SJCRH30 (cell line): Measurements from ENCODE around the gene SYCP2. TPM values are rescaled to one million over a fixed set of nuclear protein-coding genes. Genes with fewer than 3 reads are reported as not detected.

ENCODE experiments used
- DNase-seq, 2 experiments: peaks; one replicate each; pipeline ENCODE4 v3.0.0-alpha.2; 2015 to 2020
- H3K27ac ChIP-seq: fragments of 250-450 bp; sonication (Bioruptor Pico); 2 replicates; pipeline ENCODE4 v1.5.1; 2020; ENCODE audit warnings: mild to moderate bottlenecking, moderate library complexity
- H3K27me3 ChIP-seq: fragments of 250-450 bp; sonication (Bioruptor Pico); 2 replicates; pipeline ENCODE4 v1.5.1; 2020; ENCODE audit warnings: mild to moderate bottlenecking, moderate library complexity
- H3K36me3 ChIP-seq: fragments of 250-450 bp; sonication (Bioruptor Pico); 2 replicates; pipeline ENCODE4 v1.5.1; 2020; ENCODE audit warnings: mild to moderate bottlenecking, moderate library complexity
- H3K4me1 ChIP-seq: fragments of 250-450 bp; sonication (Bioruptor Pico); 2 replicates; pipeline ENCODE4 v1.5.1; 2020; ENCODE audit warnings: mild to moderate bottlenecking, moderate library complexity
- H3K4me3 ChIP-seq: fragments of 250-450 bp; sonication (Bioruptor Pico); 2 replicates; pipeline ENCODE4 v1.5.1; 2020; ENCODE audit warnings: mild to moderate bottlenecking, moderate library complexity
- H3K9me3 ChIP-seq: fragments of 250-450 bp; sonication (Bioruptor Pico); replicated peaks from 2 replicates; pipeline ENCODE4 v1.5.1; 2020; ENCODE audit warnings: mild to moderate bottlenecking, moderate library complexity
- total RNA-seq: library from RNA; depleted of rRNA; stranded (reverse); fragments of >200 nt; shearing (Covaris generic); gene quantifications from 2 replicates; pipeline ENCODE4 v1.2.3, GENCODE V29; 2014

SYCP2 gene
- total RNA-seq, 1 experiment from 2014 or later: 0.75 TPM

DNA sequence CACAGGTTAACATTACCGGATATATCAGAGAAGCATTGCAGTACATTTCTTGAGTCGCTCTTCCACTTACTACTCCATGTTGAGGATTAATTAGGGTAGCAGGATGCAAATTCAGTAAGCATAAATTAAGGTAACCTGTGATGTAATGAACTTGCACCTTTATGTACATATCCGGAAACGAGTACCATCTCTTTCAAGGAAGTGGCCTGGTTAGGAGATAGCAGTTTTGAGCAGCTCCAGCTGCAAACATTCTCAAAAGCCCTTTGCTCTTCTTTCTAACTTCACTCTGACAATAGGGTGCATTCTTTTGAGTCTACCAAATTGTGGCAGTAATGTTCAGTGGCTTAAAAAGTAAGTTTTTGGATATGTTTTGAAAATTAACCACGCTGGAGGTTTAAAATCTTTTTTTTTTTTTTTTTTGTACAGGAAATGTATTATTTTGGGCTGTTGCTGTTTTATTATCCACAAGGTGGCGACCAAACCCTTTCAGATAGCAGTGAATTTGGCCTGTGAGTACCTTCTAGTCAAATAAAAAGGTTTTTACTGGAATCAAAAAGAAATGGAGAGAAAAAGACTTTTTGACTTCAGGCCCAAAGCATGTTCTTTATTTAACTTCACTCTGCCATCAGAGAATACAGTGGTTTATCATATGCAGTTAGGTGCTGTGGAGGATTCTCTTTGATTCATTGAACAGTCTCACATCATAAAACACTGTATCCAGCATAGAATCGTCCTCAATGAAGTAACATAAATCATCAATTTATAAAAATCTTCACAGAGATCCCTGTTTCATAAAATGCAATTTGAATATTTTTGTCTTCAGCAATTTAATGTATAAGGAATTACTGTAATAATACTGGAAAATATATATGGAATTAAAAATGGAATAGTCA is 15.6 kb upstream of the SYCP2 start:
- Histone ChIP-seq H3K4me3 (no peak overlapping the region), H3K36me3 (peaks cover 2% of the 10 kb centered on the region), H3K4me1 (no peaks in the 10 kb centered on the region), H3K27ac (no peak overlapping the region), H3K27me3 (no peaks in the 10 kb centered on the region), H3K9me3 (no peaks in the 10 kb centered on the region)
- peak; percentile 58 to 86 for DNase-seq

DNA sequence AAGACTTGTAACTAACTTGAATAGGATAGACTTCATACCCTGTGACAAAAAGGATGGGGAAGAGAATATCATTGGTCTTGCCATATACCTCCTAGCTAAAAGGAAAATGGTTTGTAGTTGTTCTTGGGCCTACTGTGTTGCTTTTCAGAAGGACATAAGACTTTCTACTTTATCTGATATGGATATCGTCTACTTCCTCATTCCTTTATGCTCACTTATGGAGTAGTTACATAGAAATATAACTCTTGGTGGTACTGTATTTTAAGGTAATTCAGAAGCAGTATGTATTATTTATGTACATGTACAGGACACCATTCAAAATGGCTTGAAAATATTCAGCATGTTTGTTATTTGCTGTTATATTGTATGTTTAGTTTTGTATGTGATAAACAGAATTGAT is 14.8 kb upstream of the SYCP2 start:
- H3K9me3 ChIP-seq: no peaks in the 10 kb centered on the region
- no peaks in the 10 kb centered on the region for H3K4me1 ChIP-seq
- no peak overlapping the region for H3K27ac ChIP-seq
- H3K4me3 ChIP-seq: no peak overlapping the region
- H3K27me3 ChIP-seq: no peaks in the 10 kb centered on the region
- DNase-seq: no peak
- H3K36me3 ChIP-seq: peaks cover 10% of the 10 kb centered on the region

DNA sequence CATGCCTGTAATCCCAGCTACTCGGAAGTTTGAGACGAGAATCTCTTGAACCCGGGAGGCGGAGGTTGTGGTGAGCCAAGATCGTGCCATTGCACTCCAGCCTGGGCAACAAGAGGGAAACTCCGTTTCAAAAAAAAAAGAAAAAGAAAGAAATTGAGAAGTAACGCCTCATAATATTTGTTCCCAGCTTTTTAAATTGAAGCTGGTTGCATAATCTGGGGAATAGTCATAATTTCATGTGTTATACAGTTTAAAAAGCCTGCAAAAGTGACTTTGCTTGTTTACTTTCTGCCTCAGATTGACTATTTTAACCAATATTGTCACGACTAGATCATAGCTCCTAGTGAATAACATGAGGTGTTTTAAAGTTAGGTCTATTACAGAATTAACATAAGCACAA is 13.9 kb upstream of the SYCP2 start:
- no peak overlapping the region for H3K27ac ChIP-seq
- H3K9me3 ChIP-seq: no peaks in the 10 kb centered on the region
- H3K27me3 ChIP-seq: no peaks in the 10 kb centered on the region
- no peaks in the 10 kb centered on the region for H3K4me1 ChIP-seq
- DNase-seq: no peak
- no peak overlapping the region for H3K4me3 ChIP-seq
- H3K36me3 ChIP-seq: peaks cover 18% of the 10 kb centered on the region

- no peak for DNase-seq
- H3K4me3 ChIP-seq: no peak overlapping the region
- peaks cover 21% of the 10 kb centered on the region for H3K36me3 ChIP-seq
- H3K4me1 ChIP-seq: peaks cover 9% of the 10 kb centered on the region; the same call in 1 of the 2 replicates
- H3K9me3 ChIP-seq: no peaks in the 10 kb centered on the region
- no peak overlapping the region for H3K27ac ChIP-seq
- H3K27me3 ChIP-seq: no peaks in the 10 kb centered on the region
Measured at GRCh38 chr20:59945731-59946130, 12.3 kb upstream of the SYCP2 start.

- Histone ChIP-seq H3K27ac (no peak overlapping the region), H3K4me3 (no peak overlapping the region), H3K36me3 (peaks cover 21% of the 10 kb centered on the region), H3K9me3 (no peaks in the 10 kb centered on the region), H3K4me1 (peaks cover 9% of the 10 kb centered on the region; the same call in 1 of the 2 replicates), H3K27me3 (no peaks in the 10 kb centered on the region)
- no peak for DNase-seq
Measured at GRCh38 chr20:59945175-59945574, 11.7 kb upstream of the SYCP2 start.

GRCh38 chr20:59944726-59945125 is 11.3 kb upstream of the SYCP2 start:
- Histone ChIP-seq H3K27ac (no peak overlapping the region), H3K36me3 (peaks cover 21% of the 10 kb centered on the region), H3K4me3 (no peak overlapping the region), H3K4me1 (peaks cover 9% of the 10 kb centered on the region; the same call in 1 of the 2 replicates), H3K27me3 (no peaks in the 10 kb centered on the region), H3K9me3 (no peaks in the 10 kb centered on the region)
- no peak for DNase-seq

- H3K4me1 ChIP-seq: peaks cover 15% of the 10 kb centered on the region; the same call in 1 of the 2 replicates
- no peaks in the 10 kb centered on the region for H3K9me3 ChIP-seq
- H3K27me3 ChIP-seq: no peaks in the 10 kb centered on the region
- DNase-seq: no peak
- no peak overlapping the region for H3K27ac ChIP-seq
- no peak overlapping the region for H3K4me3 ChIP-seq
- peaks cover 21% of the 10 kb centered on the region for H3K36me3 ChIP-seq
Measured at GRCh38 chr20:59942245-59942644, 8.8 kb upstream of the SYCP2 start.

DNA sequence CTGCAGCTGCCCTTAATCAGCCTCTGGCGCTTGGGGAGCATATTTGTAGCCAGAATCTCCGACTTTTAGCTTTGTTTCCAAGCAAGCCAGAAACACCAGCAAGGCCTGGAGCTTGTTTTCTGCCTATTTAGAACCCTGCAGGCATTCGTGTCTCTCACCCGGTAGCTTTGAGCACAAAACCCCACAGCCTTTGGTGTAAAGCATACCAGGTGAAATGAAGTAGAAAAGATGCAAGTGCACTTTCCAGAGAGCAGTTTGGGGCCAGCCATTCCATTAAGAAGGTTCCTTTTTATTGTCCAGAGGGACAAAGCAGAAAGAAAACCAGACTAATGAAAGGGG is 7.5 kb upstream of the SYCP2 start:
- H3K27ac ChIP-seq: peak overlapping the region; percentile 79
- H3K4me1 ChIP-seq: peaks cover 15% of the 10 kb centered on the region; the same call in 1 of the 2 replicates

DNA sequence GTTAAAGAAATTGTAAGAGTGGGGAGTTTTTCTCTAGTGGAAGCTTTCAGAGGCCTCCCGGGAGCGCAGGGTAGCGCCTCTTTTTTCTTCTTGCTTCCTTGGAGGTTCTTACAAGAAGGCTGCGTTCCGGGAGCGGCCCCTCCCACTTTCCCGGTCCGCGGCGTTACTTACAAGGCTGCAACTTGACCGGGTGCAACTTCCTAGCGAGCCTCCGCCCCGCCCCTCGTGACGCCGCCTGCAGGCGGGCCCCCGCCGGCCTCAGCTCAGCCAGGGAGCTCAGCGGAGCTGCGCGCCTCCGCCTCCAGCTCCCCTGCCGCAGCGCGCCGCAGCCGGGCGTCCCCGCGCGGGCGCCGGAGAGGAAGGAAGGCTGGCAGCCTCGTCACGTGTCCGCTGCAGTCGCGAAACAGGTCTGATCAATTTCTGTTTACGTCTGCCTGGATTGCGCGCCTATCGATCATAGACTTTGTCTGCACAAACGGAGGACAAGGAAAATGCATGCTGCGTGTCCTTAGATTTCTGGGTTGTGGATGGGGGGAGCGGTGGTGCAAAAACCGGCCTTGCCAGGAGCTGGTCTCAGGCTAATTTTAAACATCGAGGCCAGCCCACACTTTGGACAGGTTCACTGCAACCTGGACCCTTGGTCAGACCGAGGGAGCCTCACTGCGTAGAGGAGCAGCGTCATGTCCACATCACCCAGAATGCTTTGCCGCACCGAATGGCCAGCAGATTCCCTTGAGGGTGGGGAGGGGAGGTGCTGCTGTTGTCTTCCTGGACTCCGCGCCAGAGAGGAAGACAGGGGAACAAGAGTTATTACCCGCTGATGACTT is 6.9 kb upstream of the SYCP2 start, which contains the start of the genes FAM217B and PPP1R3D:
Gene FAM217B (plus strand): TSS at position 261 of the 827 bp plus-strand sequence. CDS start 3,555 bp downstream, outside the sequence.
Gene PPP1R3D (minus strand): TSS at position 177 of the 827 bp plus-strand sequence. CDS start 374 bp downstream, outside the sequence.
- H3K36me3 ChIP-seq: peaks cover 21% of the 10 kb centered on the region
- no peaks in the 10 kb centered on the region for H3K27me3 ChIP-seq
- H3K4me1 ChIP-seq: peaks cover 15% of the 10 kb centered on the region; the same call in 1 of the 2 replicates
- H3K9me3 ChIP-seq: no peaks in the 10 kb centered on the region
- peak within 1 kb of the TSS; percentile 68 for H3K4me3 ChIP-seq
- H3K27ac ChIP-seq: peak within 1 kb of the TSS; percentile 79
- DNase-seq: peak; percentile 97

More for the DNA sequence above, 7.5 kb upstream of the SYCP2 start:
- Histone ChIP-seq H3K9me3 (no peaks in the 10 kb centered on the region), H3K4me3 (peak overlapping the region; percentile 68), H3K36me3 (peaks cover 21% of the 10 kb centered on the region), H3K27me3 (no peaks in the 10 kb centered on the region)
- DNase-seq: no peak

DNA sequence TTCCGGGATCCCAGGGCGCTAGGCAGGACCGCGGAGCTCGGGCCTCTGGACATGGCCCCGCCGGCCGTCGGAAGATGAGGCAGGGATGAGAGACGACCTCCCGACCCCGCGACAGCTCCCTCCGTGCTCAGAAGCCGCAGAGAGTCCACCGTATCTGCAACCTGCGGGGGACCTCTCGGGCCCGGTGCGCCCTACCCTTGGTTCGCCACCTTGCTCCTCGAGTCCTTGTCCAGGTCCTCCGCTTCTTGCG is 6.4 kb upstream of the SYCP2 start:
- Histone ChIP-seq H3K9me3 (no peaks in the 10 kb centered on the region), H3K27ac (peak overlapping the region; percentile 5; the same call in 1 of the 2 replicates), H3K4me3 (peak overlapping the region; percentile 68), H3K4me1 (peaks cover 15% of the 10 kb centered on the region; the same call in 1 of the 2 replicates), H3K27me3 (no peaks in the 10 kb centered on the region), H3K36me3 (peaks cover 21% of the 10 kb centered on the region)
- no peak for DNase-seq

GRCh38 chr20:59939052-59939878 is 5.8 kb upstream of the SYCP2 start:
- Histone ChIP-seq H3K9me3 (no peaks in the 10 kb centered on the region), H3K4me3 (peak overlapping the region; percentile 68), H3K4me1 (peaks cover 15% of the 10 kb centered on the region; the same call in 1 of the 2 replicates), H3K36me3 (peaks cover 20% of the 10 kb centered on the region), H3K27ac (no peak overlapping the region), H3K27me3 (no peaks in the 10 kb centered on the region)
- DNase-seq: no peak

DNA sequence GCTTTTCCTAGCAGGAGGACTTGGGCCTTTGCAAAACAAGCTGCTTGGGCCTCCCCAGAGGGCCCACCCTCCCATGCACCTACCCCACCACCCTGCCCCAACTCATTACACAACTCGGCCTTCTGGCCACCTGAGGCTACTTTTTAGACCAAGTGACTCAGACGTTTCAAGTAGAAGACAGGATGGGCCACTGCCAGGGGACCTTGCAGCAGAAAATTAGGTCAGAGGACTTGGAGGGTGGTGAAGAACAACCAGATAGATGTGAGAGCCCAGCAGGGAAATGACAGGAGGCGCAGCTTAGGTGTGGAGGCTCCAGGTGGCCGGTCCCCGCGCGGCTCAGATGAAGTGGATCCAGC is 5.2 kb upstream of the SYCP2 start:
- Histone ChIP-seq H3K27me3 (no peaks in the 10 kb centered on the region), H3K27ac (no peak overlapping the region), H3K36me3 (peaks cover 16% of the 10 kb centered on the region), H3K9me3 (no peaks in the 10 kb centered on the region), H3K4me3 (no peak overlapping the region), H3K4me1 (peaks cover 15% of the 10 kb centered on the region; the same call in 1 of the 2 replicates)
- DNase-seq: peak in 1 of 2 experiments; percentile 19

DNA sequence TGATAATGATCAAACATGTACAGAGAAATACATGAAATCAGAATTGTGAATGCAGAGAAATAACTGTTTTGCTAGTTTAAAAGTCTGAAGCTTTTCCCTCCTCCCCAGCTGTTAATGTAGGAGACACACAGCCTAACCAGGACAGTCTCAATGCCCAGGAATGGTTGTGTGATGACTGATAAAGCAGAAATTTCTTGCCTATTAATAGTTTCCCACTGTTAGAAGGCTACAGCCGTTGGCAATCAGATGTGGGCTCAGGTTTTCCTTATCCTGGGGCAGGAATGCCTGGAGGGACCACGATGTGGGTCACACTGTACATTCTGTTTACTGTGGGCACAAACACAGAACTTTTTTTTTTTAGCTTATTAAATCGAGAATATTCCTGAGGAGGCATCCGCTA is 4.8 kb upstream of the SYCP2 start:
- Histone ChIP-seq H3K4me3 (no peak overlapping the region), H3K4me1 (peaks cover 15% of the 10 kb centered on the region; the same call in 1 of the 2 replicates)
- DNase-seq: peak in 1 of 2 experiments; percentile 35

DNA sequence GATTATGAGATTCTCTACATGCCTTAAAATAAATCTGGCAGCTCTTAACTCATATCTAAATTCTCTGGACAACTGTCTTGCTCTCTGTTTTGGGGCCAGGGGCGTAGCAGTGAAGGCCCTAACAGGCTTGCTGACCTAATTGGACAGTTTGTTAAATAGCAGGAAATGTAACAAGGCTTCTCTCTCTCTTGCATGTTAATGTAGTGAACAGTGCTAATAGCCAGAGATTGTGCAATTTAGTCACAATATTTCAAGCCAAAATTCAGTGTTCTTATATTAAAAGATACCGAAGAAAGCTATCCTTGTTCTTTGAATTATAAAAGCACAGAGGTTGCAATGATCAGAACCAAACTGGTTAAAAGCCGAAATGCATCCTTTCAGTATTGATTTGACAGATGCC is 3.7 kb upstream of the SYCP2 start:
- Histone ChIP-seq H3K27ac (no peak overlapping the region), H3K9me3 (no peaks in the 10 kb centered on the region), H3K27me3 (no peaks in the 10 kb centered on the region), H3K4me3 (no peak overlapping the region), H3K36me3 (peaks cover under 1% of the 10 kb centered on the region; the same call in 1 of the 2 replicates), H3K4me1 (peaks cover 15% of the 10 kb centered on the region; the same call in 1 of the 2 replicates)
- DNase-seq: no peak

More for the DNA sequence above, 4.8 kb upstream of the SYCP2 start:
- Histone ChIP-seq H3K27ac (no peak overlapping the region), H3K9me3 (no peaks in the 10 kb centered on the region), H3K36me3 (peaks cover 11% of the 10 kb centered on the region), H3K27me3 (no peaks in the 10 kb centered on the region)
